Activated T-cell treated with anti-CD3 and anti-CD28 coated beads, Interleukin-2, amount 50 U/mL, for 1 hour (primary cell): ENCODE measurements around the gene MYH4.

Source experiments
- DNase-seq: peaks from one replicate; pipeline ENCODE4 v3.0.0-alpha.2; 2020

MYH4 gene

GRCh38 chr17:10421211-10421610, 48.1 kb downstream of the MYH4 start:
- no peak for DNase-seq

DNA sequence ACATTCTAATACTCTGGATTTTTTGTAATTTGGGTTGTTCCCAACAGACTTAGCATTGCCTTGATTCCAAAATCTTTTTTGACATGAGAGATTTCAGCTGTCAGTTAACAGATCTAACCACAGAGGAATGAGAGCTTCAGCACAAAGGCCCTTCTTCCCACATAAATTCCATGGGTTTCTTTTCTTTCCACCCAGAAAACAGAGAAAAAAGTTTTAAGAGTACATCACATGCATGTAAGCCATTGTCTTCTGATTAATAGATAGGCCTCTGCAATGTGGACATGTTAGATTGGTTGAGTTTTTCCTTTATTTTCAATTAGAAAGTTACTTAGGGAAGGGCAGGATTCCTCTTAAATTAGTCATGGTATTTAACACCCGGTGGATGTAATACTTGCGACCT, 48.5 kb downstream of the MYH4 start:
- DNase-seq, result no peak

DNA sequence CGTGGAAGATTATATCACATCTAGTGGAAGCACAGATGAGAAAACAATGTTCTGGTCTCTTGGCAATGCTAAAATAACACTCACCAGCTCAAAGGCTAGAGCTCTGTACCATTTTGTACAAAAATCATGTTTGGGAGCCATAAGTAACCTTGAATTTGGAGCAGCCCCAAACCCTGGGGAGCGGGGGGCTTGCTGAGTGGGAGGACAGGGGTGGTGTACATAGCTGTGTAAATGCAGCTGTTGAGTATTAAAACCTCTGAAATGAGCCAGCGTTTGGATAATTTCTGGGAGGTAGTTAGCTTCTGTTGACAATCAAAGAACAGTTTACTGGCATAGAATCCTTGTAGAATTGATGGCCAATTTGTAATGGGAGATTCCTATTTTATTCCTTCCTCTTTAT, 51.9 kb downstream of the MYH4 start:
- DNase-seq, result no peak

GRCh38 chr17:10415161-10415560, 54.2 kb downstream of the MYH4 start:
- no peak for DNase-seq

DNA sequence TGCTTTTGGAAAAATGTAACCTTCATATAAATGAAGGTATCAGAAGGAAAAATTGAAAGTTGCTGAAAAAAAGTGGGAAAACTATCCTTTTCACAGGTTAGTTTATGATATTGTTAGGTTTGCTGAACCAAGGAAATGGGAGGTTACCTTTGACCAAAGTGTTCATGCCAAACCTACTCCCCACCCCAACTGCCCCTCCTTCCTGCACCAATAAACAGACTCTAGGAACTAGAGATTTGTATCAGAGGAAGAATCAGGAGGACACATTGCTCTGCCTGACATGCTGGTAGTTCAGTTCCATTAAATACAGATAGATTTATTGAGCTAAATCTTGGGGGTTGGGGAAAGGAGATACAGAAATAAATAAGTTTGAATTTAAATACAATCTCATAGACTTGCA, 65.8 kb downstream of the MYH4 start:
- DNase-seq, result no peak

- DNase-seq, result no peak
Measured at GRCh38 chr17:10398352-10398751, 71.0 kb downstream of the MYH4 start.

DNA sequence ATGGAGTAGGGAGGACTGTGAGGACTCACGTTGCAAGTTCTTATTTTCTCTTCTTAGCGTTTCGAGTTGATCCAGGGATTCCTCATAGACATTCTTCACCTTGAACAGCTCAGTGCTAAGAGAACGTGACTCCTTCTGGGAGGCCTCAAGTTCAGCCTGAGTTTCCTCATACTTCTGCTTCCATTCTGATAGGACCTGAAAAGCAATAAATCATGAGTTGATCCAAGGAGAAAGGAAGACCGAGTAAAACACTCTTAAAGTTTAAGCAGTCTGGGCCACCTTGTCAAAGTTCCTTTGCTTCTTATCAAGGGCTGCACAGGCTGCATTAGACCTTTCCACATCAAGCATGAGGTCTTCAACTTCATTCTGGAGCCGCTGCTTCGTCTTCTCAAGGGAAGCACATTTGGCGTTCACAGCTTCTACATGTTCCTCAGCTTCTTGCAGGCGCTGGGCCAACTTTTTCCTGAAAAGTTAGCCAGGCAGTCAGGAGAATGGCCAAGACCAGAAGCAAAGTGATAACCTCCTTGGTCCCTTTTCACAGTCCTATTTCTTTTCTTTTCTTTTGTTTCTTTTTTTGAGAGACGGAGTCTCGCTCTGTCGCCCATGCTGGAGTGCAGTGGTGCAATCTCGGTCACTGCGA, 72.7 kb downstream of the MYH4 start:
- DNase-seq, result no peak

- DNase-seq, result no peak
Measured at GRCh38 chr17:10394201-10394887, 75.0 kb downstream of the MYH4 start.
